HL-60/S4 treated with phorbol 12-myristate 13-acetate at 8.2 ng/mL for 4 days and 3 days (cell line): ENCODE measurements around the gene KLK12.

ENCODE experiments used
- in situ Hi-C: fragments of 300-500 bp; cut with MboI; formaldehyde crosslinking; loops from 2 replicates; pipeline ENCODE4 v1.15.0; 2022; ENCODE audit warnings: low sequenced_read_pairs

The KLK12 gene

GRCh38 chr19:51034704-51035103 lies at the start of gene KLK12:
TSS of gene KLK12 (minus strand) at chr19:51035002. CDS start at chr19:51034621, 381 bp downstream.
- in situ Hi-C loops, result no loop called here

- in situ Hi-C loops, result no loop called here
Observed at GRCh38 chr19:51084505-51084904, 49.7 kb upstream of the KLK12 start.

- in situ Hi-C loops, result no loop called here
Observed at GRCh38 chr19:51083783-51084182, 49.0 kb upstream of the KLK12 start.

- in situ Hi-C loops, result no loop called here
Observed at GRCh38 chr19:51083181-51083580, 48.4 kb upstream of the KLK12 start.

- in situ Hi-C loops, result no loop called here
Observed at GRCh38 chr19:51082611-51083010, 47.8 kb upstream of the KLK12 start, which contains the start of gene KLK14. TSS of gene KLK14 (minus strand) at chr19:51082887. CDS start at chr19:51082614, 273 bp downstream.

GRCh38 chr19:51081476-51081875 lies 46.7 kb upstream of the KLK12 start:
- in situ Hi-C loops, result no loop called here

GRCh38 chr19:51079481-51080110 lies 44.8 kb upstream of the KLK12 start:
- in situ Hi-C loops, result no loop called here

GRCh38 chr19:51078731-51079130 lies 43.9 kb upstream of the KLK12 start:
- in situ Hi-C loops, result no loop called here

- in situ Hi-C loops, result no loop called here
Observed at GRCh38 chr19:51078104-51078503, 43.3 kb upstream of the KLK12 start.

- in situ Hi-C loops, result no loop called here
Observed at GRCh38 chr19:51076631-51077213, 41.9 kb upstream of the KLK12 start.

- in situ Hi-C loops, result no loop called here
Observed at GRCh38 chr19:51075998-51076397, 41.2 kb upstream of the KLK12 start.

- in situ Hi-C loops, result no loop called here
Observed at GRCh38 chr19:51071095-51071405, 36.2 kb upstream of the KLK12 start.

- in situ Hi-C loops, result no loop called here
Observed at GRCh38 chr19:51070334-51071094, 35.7 kb upstream of the KLK12 start.

- in situ Hi-C loops, result no loop called here
Observed at GRCh38 chr19:51066393-51067186, 31.8 kb upstream of the KLK12 start.

GRCh38 chr19:51065221-51065960 lies 30.6 kb upstream of the KLK12 start:
- in situ Hi-C loops, result no loop called here

- in situ Hi-C loops, result no loop called here
Observed at GRCh38 chr19:51064534-51065220, 29.9 kb upstream of the KLK12 start, which contains the start of gene KLK13. TSS of gene KLK13 (minus strand) at chr19:51065092. CDS start at chr19:51065067, 25 bp downstream.

GRCh38 chr19:51063664-51064063 lies 28.9 kb upstream of the KLK12 start:
- in situ Hi-C loops, result no loop called here

- in situ Hi-C loops, result no loop called here
Observed at GRCh38 chr19:51060973-51061372, 26.2 kb upstream of the KLK12 start.

GRCh38 chr19:51060336-51060735 lies 25.5 kb upstream of the KLK12 start:
- in situ Hi-C loops, result no loop called here

- in situ Hi-C loops, result no loop called here
Observed at GRCh38 chr19:51059715-51060114, 24.9 kb upstream of the KLK12 start.
